Parathyroid adenoma (tissue), 2 donors: ENCODE data around the gene NFYB.
"Not testable (repeated sequence)": the region's sequence is repeated elsewhere in the genome, so short reads cannot be mapped to it uniquely, and the experiment has no call there.

Experiments
- H2AFZ ChIP-seq: fragments of 300-600 bp; sonication (generic); one replicate; pipeline ENCODE4 v1.7.0; 2017; ENCODE audit warnings: antibody characterized with exemption, mild to moderate bottlenecking
- H3K27ac ChIP-seq: fragments of 300-600 bp; sonication (generic); one replicate; pipeline ENCODE4 v1.7.0; 2017
- H3K27me3 ChIP-seq: fragments of 300-600 bp; sonication (generic); one replicate; pipeline ENCODE4 v1.7.0; 2017; ENCODE audit warnings: low read length; ENCODE audit not compliant: control insufficient read depth, insufficient read depth
- H3K36me3 ChIP-seq: fragments of 300-600 bp; sonication (generic); one replicate; pipeline ENCODE4 v1.7.0; 2017; ENCODE audit warnings: low read length; ENCODE audit not compliant: control insufficient read depth, insufficient read depth
- H3K4me1 ChIP-seq: fragments of 300-600 bp; sonication (generic); one replicate; pipeline ENCODE4 v1.7.0; 2017; ENCODE audit warnings: control low read depth
- H3K4me2 ChIP-seq: fragments of 300-600 bp; sonication (generic); one replicate; pipeline ENCODE4 v1.7.0; 2017; ENCODE audit warnings: low read length
- H3K4me3 ChIP-seq: fragments of 300-600 bp; sonication (generic); one replicate; pipeline ENCODE4 v1.7.0; 2017; ENCODE audit warnings: low read depth, low read length
- H3K79me2 ChIP-seq: fragments of 300-600 bp; sonication (generic); one replicate; pipeline ENCODE4 v1.7.0; 2017; ENCODE audit warnings: control low read depth
- H3K9ac ChIP-seq: fragments of 300-600 bp; sonication (generic); one replicate; pipeline ENCODE4 v1.7.0; 2017; ENCODE audit warnings: mild to moderate bottlenecking
- H3K9me3 ChIP-seq: fragments of 300-600 bp; sonication (generic); one replicate; pipeline ENCODE4 v1.7.0; 2017; ENCODE audit warnings: low read length; ENCODE audit not compliant: control insufficient read depth
- TF ChIP-seq, protein P1 (sequence below): fragments of 300-600 bp; sonication (generic); IDR thresholded peaks from one replicate; pipeline ENCODE4 v1.7.0; 2017; ENCODE audit warnings: antibody characterized with exemption, mild to moderate bottlenecking
- donor health status: primary hyperparathyroidism.

Gene NFYB

DNA sequence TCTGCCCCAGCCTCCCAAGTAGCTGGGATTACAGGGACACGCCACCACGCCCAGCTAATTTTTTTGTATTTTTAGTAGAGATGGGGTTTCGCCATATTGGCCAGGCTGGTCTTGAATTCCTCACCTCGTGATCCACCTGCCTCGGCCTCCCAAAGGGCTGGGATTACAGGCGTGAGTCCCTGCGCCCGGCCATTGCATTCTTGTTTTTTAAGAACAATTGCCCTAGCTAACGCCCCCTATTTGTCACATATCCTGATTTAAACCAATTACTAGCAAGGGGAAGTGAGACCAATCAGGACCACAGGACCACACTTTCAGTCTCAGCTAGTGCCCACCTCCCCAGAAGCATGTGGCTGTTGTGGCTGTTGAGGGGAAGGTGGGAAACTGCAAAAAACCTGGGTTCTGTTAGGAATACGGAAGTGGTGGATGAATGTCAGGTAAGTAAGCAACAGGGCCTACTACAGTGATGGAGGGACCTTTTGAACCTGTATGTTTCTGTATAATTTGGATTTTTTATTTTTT lies 37.8 kb upstream of the NFYB start:
- Histone ChIP-seq H3K9ac (no peak overlapping the region), H3K4me2 (no peak overlapping the region), H3K4me1 (peaks cover 30% of the 10 kb centered on the region), H3K9me3 (no peaks in the 10 kb centered on the region), H3K79me2 (no peaks in the 10 kb centered on the region), H2AFZ (no peak overlapping the region), H3K4me3 (no peak overlapping the region), H3K36me3 (no peaks in the 10 kb centered on the region), H3K27ac (no peak overlapping the region), H3K27me3 (no peaks in the 10 kb centered on the region)
- TF ChIP-seq, protein P1, sequence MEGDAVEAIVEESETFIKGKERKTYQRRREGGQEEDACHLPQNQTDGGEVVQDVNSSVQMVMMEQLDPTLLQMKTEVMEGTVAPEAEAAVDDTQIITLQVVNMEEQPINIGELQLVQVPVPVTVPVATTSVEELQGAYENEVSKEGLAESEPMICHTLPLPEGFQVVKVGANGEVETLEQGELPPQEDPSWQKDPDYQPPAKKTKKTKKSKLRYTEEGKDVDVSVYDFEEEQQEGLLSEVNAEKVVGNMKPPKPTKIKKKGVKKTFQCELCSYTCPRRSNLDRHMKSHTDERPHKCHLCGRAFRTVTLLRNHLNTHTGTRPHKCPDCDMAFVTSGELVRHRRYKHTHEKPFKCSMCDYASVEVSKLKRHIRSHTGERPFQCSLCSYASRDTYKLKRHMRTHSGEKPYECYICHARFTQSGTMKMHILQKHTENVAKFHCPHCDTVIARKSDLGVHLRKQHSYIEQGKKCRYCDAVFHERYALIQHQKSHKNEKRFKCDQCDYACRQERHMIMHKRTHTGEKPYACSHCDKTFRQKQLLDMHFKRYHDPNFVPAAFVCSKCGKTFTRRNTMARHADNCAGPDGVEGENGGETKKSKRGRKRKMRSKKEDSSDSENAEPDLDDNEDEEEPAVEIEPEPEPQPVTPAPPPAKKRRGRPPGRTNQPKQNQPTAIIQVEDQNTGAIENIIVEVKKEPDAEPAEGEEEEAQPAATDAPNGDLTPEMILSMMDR, result no peak

DNA sequence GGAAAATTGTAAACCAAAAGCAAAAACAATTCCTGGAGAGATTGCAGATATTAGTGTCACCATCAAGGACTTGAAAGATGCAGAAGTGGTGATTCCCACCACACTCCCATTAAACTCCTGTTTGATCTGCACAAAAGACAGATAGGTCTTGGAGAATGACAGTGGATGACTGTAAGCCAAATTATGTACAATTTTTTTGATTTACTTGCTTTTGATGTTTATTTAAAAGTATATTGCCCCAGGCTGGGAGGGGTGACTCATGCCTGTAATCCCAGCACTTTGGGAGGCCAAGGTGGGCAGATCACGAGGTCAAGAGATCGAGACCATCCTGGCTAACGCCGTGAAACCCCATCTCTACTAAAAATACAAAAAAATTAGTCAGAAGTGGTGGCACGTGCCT lies 35.8 kb upstream of the NFYB start:
- H3K9ac ChIP-seq, H3K36me3 ChIP-seq, H3K79me2 ChIP-seq, H3K4me3 ChIP-seq, H2AFZ ChIP-seq, H3K9me3 ChIP-seq, H3K27me3 ChIP-seq, H3K4me2 ChIP-seq, H3K27ac ChIP-seq: not testable (repeated sequence)
- H3K4me1 ChIP-seq, result peaks cover 23% of the 10 kb centered on the region

DNA sequence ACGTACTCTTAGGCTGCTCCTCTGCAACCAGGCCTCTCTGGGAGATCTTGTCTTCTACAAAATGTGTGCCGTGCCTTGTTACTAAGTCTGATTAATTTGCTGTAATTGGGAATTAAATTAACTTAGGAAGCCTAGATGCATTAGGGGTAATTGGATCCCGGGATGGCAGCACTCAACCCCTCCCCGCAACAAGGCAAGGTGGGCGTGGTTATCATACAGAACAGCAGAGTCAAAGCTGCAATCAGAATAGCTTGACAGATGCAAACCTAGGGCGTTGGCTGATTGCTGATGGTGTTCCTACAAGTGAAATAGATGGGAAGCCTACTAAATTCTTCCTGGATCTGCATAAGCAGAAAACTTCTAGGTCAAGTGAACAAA lies 34.5 kb upstream of the NFYB start:
- no peaks in the 10 kb centered on the region for H3K27me3 ChIP-seq
- H3K4me3 ChIP-seq, result no peak overlapping the region
- peaks cover 11% of the 10 kb centered on the region for H3K4me1 ChIP-seq
- no peak overlapping the region for H3K9ac ChIP-seq
- no peak overlapping the region for H3K27ac ChIP-seq
- no peaks in the 10 kb centered on the region for H3K79me2 ChIP-seq
- H3K9me3 ChIP-seq, result no peaks in the 10 kb centered on the region
- H3K4me2 ChIP-seq, result no peak overlapping the region
- TF ChIP-seq, protein P1, result no peak
- no peak overlapping the region for H2AFZ ChIP-seq
- H3K36me3 ChIP-seq, result no peaks in the 10 kb centered on the region

- Histone ChIP-seq H3K4me3 (no peak overlapping the region), H3K79me2 (no peaks in the 10 kb centered on the region), H2AFZ (peak overlapping the region; percentile 36), H3K27ac (no peak overlapping the region), H3K9me3 (no peaks in the 10 kb centered on the region), H3K36me3 (no peaks in the 10 kb centered on the region), H3K4me1 (peaks cover 7% of the 10 kb centered on the region), H3K27me3 (no peaks in the 10 kb centered on the region), H3K4me2 (peak overlapping the region; percentile 34), H3K9ac (no peak overlapping the region)
- TF ChIP-seq, protein P1, result no peak
Measured at GRCh38 chr12:104171785-104172569, 34.0 kb upstream of the NFYB start.

- no peak overlapping the region for H3K9ac ChIP-seq
- TF ChIP-seq, protein P1, result no peak
- H3K27ac ChIP-seq, result no peak overlapping the region
- H3K4me3 ChIP-seq, result no peak overlapping the region
- H3K27me3 ChIP-seq, result no peaks in the 10 kb centered on the region
- H3K79me2 ChIP-seq, result no peaks in the 10 kb centered on the region
- no peak overlapping the region for H2AFZ ChIP-seq
- no peaks in the 10 kb centered on the region for H3K36me3 ChIP-seq
- no peak overlapping the region for H3K4me2 ChIP-seq
- H3K4me1 ChIP-seq, result peaks cover 12% of the 10 kb centered on the region
- no peaks in the 10 kb centered on the region for H3K9me3 ChIP-seq
Measured at GRCh38 chr12:104168596-104168995, 30.6 kb upstream of the NFYB start.
